ENCODE results near the gene CASZ1.

The CASZ1 gene

GRCh38 chr1:10791105-10791951, 5.1 kb downstream of the CASZ1 start:
- no peak for DNase-seq

- no peak for DNase-seq
Observed at GRCh38 chr1:10789803-10790702, 6.4 kb downstream of the CASZ1 start.

- DNase-seq: no peak
Observed at GRCh38 chr1:10789047-10789791, 7.2 kb downstream of the CASZ1 start.

GRCh38 chr1:10788592-10789006, 7.8 kb downstream of the CASZ1 start:
- DNase-seq: no peak

GRCh38 chr1:10787286-10787685, 9.2 kb downstream of the CASZ1 start:
- no peak for DNase-seq

GRCh38 chr1:10785728-10786638, 10.5 kb downstream of the CASZ1 start:
- no peak for DNase-seq

- DNase-seq: no peak
Observed at GRCh38 chr1:10784998-10785727, 11.3 kb downstream of the CASZ1 start.

- DNase-seq: no peak
Observed at GRCh38 chr1:10782491-10783244, 13.8 kb downstream of the CASZ1 start.

GRCh38 chr1:10781137-10781536, 15.3 kb downstream of the CASZ1 start:
- no peak for DNase-seq

- no peak for DNase-seq
Observed at GRCh38 chr1:10779841-10780240, 16.6 kb downstream of the CASZ1 start.

GRCh38 chr1:10779201-10779600, 17.2 kb downstream of the CASZ1 start:
- DNase-seq: no peak

GRCh38 chr1:10778640-10779039, 17.8 kb downstream of the CASZ1 start:
- DNase-seq: no peak

- no peak for DNase-seq
Observed at GRCh38 chr1:10777749-10778574, 18.5 kb downstream of the CASZ1 start.

GRCh38 chr1:10776190-10776905, 20.1 kb downstream of the CASZ1 start:
- no peak for DNase-seq

GRCh38 chr1:10775763-10776162, 20.7 kb downstream of the CASZ1 start:
- no peak for DNase-seq

- no peak for DNase-seq
Observed at GRCh38 chr1:10774615-10775310, 21.7 kb downstream of the CASZ1 start.

GRCh38 chr1:10773851-10774614, 22.4 kb downstream of the CASZ1 start:
- DNase-seq: no peak

All from activated CD4-positive, alpha-beta T cell treated with anti-CD3 and anti-CD28 coated beads, Interleukin-2, Interleukin-6, amounts not matched to agents 100 ng/mL and 50 ng/mL, durations not matched to agents 16 hours and 8 hours (primary cell).